Erythroblast (primary cell): ENCODE measurements around the gene ABHD1.
"Not testable (repeated sequence)": the region's sequence is repeated elsewhere in the genome, so short reads cannot be mapped to it uniquely, and the experiment has no call there.

ENCODE experiments used
- DNase-seq, 2 experiments: peaks; one replicate each; lab custom pipeline; 2025; lab: John Stamatoyannopoulos, UW
- GATA1 ChIP-seq: IDR thresholded peaks from 2 replicates; pipeline ENCODE4 v1.6.1; 2011; ENCODE audit warnings: low read depth, mild to moderate bottlenecking, control low read depth, low read length, moderate library complexity
- POLR2A ChIP-seq: IDR thresholded peaks from 2 replicates; pipeline ENCODE4 v1.6.1; 2011; ENCODE audit warnings: mild to moderate bottlenecking, low read length

The ABHD1 gene

GRCh38 chr2:27093430-27094352 lies 29.9 kb upstream of the ABHD1 start:
- no peak for DNase-seq

DNA sequence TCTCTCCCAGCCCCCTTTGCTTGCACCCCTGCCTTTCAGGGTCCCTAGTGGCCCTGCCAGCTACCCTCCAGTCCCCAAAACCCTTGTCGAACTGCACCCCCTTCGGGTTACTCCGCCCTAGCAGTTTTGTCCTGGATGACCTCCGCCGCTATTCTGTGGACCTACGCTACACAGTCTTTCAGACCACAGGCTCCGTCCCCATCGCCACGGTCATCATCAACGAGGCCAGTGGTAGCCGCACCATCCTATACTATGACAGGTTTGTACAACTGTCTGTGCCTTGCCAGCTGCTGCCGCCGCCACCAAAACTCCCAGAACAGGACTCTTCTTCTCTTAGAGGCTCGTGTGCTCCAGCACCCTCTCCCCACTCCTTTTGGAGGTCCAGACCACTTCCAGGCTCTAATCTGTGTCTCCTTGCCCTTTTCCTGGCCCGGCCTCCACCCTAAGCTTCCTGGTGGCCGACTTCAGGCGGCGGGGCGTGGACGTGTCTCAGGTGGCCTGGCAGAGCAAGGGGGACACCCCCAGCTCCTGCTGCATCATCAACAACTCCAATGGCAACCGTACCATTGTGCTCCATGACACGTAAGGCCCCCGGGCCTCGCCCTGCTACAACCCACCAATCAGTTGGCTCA lies 29.1 kb upstream of the ABHD1 start:
- TF ChIP-seq GATA1 (no peak), POLR2A (no peak)
- no peak for DNase-seq

More at GRCh38 chr2:27093430-27094352, 29.9 kb upstream of the ABHD1 start:
- no peak for TF ChIP-seq POLR2A
- TF ChIP-seq GATA1, result no peak

DNA sequence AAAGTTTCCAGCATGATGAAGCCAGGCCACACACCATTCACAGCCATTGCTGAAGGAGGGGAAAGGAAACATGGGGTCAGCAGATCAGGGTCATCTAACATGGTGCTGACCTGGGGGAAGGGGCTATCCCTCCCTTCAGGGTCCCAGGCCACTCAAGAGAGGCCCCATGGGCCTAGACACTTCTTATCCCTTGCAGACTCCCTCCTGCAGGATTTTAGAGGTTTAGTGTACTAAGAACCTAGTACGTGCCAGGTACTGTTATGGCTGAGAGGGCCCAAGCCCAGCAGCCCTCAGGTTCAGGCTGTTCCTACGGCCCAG lies 28.2 kb upstream of the ABHD1 start:
- TF ChIP-seq GATA1 (no peak), POLR2A (no peak)
- no peak for DNase-seq

GRCh38 chr2:27095745-27096651 lies 27.6 kb upstream of the ABHD1 start:
- peak; percentile 67 to 71 for DNase-seq
- TF ChIP-seq POLR2A, result no peak

DNA sequence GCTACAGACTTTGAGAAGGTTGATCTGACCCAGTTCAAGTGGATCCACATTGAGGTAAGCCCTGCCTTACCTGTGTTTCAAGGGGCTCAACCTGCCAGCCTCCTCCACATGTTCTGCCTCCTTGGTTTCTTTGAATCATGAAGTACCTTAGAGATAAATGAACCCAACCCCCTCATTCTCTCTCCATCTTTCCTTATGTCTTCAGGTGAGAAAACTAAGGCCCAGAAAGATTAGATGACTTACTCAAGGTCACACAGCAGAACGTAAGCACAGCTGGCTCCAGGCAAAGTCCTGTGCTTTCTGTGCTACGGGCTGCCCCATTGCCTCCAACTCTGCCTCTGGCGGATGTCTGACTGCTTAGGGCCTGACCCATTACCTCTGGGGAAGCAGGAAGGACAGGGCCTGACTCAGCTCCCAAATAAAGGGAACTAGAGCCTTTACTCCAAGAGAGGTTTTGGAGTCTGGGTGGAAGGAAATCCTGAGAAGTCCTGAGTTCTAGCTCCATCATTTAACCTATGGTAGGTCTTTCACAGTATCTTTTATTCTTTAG lies 26.8 kb upstream of the ABHD1 start:
- no peak for DNase-seq
- no peak for TF ChIP-seq POLR2A
- TF ChIP-seq GATA1, result no peak

DNA sequence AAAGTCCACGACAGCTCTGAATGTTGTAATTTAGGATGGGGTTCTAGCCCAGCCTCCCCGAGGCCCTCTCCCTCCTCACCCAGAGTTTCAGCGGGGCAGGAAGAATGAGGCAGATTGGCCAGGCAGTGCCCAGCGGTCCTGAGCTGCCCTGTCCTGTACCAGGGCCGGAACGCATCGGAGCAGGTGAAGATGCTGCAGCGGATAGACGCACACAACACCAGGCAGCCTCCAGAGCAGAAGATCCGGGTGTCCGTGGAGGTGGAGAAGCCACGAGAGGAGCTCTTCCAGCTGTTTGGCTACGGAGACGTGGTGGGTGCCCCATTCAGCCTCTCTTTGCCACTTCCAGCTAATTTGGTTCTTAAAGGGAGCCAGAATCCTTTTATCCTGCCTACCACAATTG lies 26.3 kb upstream of the ABHD1 start:
- no peak for DNase-seq
- TF ChIP-seq POLR2A (no peak), GATA1 (no peak)

GRCh38 chr2:27099334-27099955 lies 24.2 kb upstream of the ABHD1 start:
- no peak for DNase-seq
- no peak for TF ChIP-seq GATA1
- TF ChIP-seq POLR2A, result no peak

GRCh38 chr2:27100036-27100435 lies 23.6 kb upstream of the ABHD1 start:
- TF ChIP-seq GATA1 (no peak), POLR2A (no peak)
- no peak for DNase-seq

GRCh38 chr2:27102329-27102728 lies 21.3 kb upstream of the ABHD1 start:
- DNase-seq, result no peak
- TF ChIP-seq GATA1, result no peak
- TF ChIP-seq POLR2A, result no peak

DNA sequence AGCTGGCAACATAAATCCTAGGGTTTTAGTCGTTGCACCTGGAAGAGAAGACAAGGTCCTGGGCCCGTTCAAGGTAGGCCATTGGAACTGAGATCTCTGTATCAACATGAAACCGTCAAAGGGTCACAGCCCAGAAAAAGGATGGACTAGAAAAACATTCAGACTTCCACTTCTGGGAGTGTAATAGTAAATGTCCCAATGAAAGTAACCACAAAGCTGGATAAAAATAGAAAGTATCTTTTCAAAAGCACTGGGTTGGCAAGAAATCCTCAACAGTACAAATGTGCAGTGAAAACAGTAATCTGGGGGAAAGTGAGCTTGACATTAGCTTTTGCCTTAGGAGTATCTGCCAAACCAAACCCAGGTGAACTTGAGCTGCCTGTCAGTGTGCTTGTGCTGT lies 17.6 kb upstream of the ABHD1 start:
- DNase-seq, result no peak

DNA sequence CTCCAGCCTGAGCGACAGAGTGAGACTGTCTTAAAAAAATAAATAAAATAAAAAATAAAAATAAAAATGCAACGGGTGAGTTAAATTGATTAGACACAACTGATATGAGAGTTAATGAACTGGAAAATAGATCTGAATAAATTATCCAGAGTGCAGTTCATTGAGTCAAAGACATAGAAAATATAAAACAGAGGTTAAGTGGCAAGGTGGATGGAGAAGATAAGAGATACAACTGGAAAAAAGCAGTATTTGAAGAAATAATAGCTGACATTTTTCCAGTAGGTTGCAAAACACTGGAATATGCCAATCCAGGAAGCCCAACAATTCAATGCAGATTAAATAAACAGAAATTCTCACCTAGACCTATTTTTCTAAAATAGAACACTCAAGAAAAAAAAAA lies 15.4 kb upstream of the ABHD1 start:
- no peak for TF ChIP-seq POLR2A
- DNase-seq, result no peak

More for the DNA sequence above, 17.6 kb upstream of the ABHD1 start:
- no peak for TF ChIP-seq GATA1
- no peak for TF ChIP-seq POLR2A

DNA sequence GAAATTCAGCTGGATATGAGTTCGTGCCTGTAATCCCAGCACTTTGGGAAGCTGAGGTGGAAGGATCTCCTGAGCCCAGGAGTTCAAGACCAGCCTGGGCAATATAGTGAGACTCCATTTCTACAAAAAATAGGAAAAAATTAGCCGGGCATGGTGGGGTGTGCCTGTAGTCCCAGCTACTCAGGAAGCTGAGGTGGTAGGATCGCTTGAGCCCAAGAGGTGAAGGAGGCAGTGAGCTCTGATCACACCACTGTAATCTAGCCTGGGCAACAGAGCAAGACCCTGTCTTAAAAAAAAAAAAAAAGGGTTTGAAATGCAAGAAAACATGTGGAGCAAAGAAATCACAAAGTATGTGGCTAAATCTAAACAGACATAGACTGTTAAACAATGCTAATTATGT lies 14.5 kb upstream of the ABHD1 start:
- TF ChIP-seq GATA1, result no peak
- TF ChIP-seq POLR2A, result no peak

GRCh38 chr2:27110603-27111352 lies 12.8 kb upstream of the ABHD1 start:
- DNase-seq, result not testable (repeated sequence)

More for the DNA sequence above, 14.5 kb upstream of the ABHD1 start:
- no peak for DNase-seq

DNA sequence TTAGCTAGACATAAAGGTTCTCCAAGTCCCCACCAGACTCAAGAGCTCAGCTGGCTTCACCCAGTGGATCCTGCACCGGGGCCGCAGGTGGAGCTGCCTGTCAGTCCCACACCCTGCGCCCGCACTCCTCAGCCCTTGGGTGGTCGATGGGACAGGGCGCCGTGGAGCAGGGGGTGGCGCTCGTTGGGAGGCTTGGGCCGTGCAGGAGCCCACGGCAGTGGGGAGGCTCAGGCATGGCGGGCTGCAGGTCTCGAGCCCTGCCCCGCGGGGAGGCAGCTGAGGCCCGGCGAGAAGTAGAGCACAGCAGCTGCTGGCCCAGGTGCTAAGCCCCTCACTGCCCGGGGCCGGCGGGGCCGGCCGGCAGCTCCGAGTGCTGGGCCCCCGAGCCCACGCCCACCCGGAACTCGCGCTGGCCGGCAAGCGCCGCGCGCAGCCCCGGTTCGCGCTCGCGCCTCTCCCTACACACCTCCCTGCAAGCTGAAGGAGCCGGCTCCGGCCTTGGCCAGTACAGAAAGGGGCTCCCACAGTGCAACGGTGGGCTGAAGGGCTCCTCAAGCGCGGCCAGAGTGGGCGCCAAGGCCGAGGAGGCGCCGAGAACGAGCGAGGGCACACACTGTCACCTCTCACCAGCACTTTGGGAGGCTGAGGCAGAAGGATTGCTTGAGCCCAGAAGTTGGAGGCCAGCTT lies 12.1 kb upstream of the ABHD1 start:
- not testable (repeated sequence) for DNase-seq
